Right atrium auricular region (tissue), 2 donors: ENCODE results near the gene BCAP29. TPM values are rescaled to one million over a fixed set of nuclear protein-coding genes. Genes with fewer than 3 reads are reported as not detected.
"Not testable (repeated sequence)": the region's sequence is repeated elsewhere in the genome, so short reads cannot be mapped to it uniquely, and the experiment has no call there.

ENCODE experiments used
- DNase-seq: peaks from one replicate; pipeline ENCODE4 v3.0.0-alpha.2; 2019; ENCODE audit warnings: low spot score
- H3K27ac ChIP-seq, 2 donors: fragments of 200-600 bp; sonication (generic); 1 replicate in 1 of 2; 2 replicates in 1 of 2; pipeline ENCODE4 v1.5.1; 2016 to 2019
- H3K27me3 ChIP-seq, 2 donors: fragments of 200-600 bp; sonication (generic); one replicate each; pipeline versions ENCODE4 v1.5.1 to v1.6.0; 2017 to 2019
- H3K36me3 ChIP-seq: fragments of 200-600 bp; sonication (generic); one replicate; pipeline ENCODE4 v1.5.1; 2016
- H3K4me1 ChIP-seq, 2 donors: fragments of 200-600 bp; sonication (generic); one replicate each; pipeline versions ENCODE4 v1.5.1 to v1.6.0; 2017 to 2019
- H3K4me3 ChIP-seq, 2 donors: fragments of 200-600 bp; sonication (generic); 1 replicate in 1 of 2; 2 replicates in 1 of 2; pipeline ENCODE4 v1.5.1; 2017 to 2019; ENCODE audit warnings: mild to moderate bottlenecking in 1 of 2, moderate library complexity in 1 of 2
- H3K9me3 ChIP-seq, 2 donors: fragments of 200-600 bp; sonication (generic); one replicate each; pipeline ENCODE4 v1.5.1; 2019
- CTCF ChIP-seq, 2 donors: fragments of 200-600 bp; sonication (generic); IDR thresholded peaks; one replicate each; pipeline ENCODE4 v1.5.1; 2019; ENCODE audit warnings: antibody characterized with exemption in 2 of 2
- total RNA-seq, 2 donors: library from RNA; depleted of rRNA; stranded (reverse); fragments of >200 nt; gene quantifications; one replicate each; pipeline ENCODE4 v1.1.0, GENCODE V29; 2016

Gene BCAP29
- 100 to 1,000 TPM; 115 to 258 TPM for total RNA-seq

DNA sequence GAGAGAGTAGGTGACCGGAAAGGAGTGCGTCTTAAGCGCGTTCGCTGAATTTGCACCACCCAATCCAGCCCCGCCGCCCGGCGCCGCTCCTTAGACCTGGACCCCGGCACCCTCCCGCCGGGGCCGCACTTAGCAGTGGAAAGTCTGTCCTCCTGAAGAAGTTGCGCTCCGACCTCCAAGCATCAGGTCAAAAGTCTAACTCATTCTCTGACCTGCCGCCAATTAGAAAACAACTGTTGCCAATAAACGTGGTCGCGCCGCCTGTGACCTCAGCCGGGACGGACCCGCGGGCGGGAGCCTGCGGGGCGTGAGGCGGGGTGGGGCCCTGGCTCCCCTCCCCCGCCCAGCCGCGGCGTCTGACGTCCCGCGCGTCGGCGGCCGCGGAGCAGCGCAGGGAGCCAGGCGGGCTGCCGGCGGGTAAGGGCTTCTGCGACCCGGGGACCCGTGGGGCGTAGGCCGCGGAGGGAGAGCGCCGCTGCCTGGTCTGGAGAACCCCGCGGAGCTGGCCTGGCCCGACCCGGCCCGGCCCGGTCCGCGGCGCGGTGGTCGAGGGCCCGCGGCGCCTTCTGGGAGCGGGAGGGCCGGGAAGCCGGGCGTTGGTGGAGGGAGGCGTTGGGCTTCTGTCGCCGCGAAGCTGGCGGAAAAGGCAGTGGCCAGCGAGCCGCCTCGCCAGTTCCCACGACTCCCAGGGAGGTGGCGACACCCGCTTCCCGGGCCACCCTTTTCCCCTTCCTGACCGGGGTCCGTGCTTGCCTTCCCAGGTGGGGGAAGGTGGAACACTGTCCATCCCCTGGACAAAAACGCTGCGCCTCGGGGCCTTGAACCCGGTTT lies at the start of gene BCAP29:
TSS of gene BCAP29 (plus strand) at position 362 of the 831 bp plus-strand sequence. CDS start 527 bp downstream, outside the sequence.
- no peaks in the 10 kb centered on the region for H3K9me3 ChIP-seq
- H3K36me3 ChIP-seq, result peaks cover 9% of the 10 kb centered on the region
- no peaks in the 10 kb centered on the region for H3K27me3 ChIP-seq
- DNase-seq, result peak; percentile 76
- peak in 1 of 2 donors; percentile 67 for TF ChIP-seq CTCF (IDR thresholded peaks at IDR 0.05)
- peaks cover 0 to 21% of the 10 kb centered on the region in 2 donors for H3K4me1 ChIP-seq
- H3K27ac ChIP-seq, result peak within 1 kb of the TSS; percentile 97 to 98
- H3K4me3 ChIP-seq, result peak within 1 kb of the TSS; percentile 80 to 92

DNA sequence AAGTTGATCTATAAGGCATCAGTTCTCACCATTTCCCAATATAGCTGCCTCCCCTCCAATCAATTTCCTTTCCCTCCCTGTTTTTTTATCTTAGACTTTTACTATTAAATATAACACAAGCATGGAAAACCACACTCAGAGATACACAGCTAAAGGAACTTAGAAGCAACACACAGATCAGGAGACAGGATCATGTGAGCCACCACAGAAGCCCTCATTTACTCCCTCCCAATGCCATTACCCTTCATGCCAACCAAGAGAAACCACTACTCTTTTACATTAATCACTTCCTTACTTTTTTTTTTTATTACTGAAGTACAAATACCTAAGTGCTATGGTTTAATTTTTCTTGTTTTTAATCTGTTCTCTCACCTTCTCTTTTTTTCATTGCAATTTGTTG lies 49.3 kb upstream of the BCAP29 start:
- Histone ChIP-seq H3K27ac (no peak overlapping the region), H3K4me3 (no peak overlapping the region), H3K36me3 (peaks cover 8% of the 10 kb centered on the region), H3K27me3 (no peaks in the 10 kb centered on the region), H3K9me3 (no peaks in the 10 kb centered on the region), H3K4me1 (no peaks in the 10 kb centered on the region)
- TF ChIP-seq CTCF (IDR thresholded peaks at IDR 0.05), result no peak
- DNase-seq, result no peak

DNA sequence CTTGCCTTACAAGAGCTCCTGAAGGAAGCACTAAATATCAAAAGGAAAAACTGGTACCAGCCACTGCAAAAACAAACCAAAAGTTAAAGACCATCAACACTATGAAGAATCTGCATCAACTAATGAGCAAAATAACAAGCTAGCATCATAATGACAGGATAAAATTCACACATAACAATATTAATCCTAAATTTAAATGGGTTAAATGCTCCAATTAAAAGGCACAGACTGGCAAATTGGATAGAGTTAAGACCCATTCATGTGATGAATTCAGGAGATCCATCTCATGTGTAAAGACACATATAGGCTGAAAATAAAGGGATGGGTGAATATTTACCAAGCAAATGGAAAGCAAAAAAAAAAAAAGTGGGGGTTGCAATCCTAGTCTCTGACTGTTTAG lies 45.9 kb upstream of the BCAP29 start:
- H3K36me3 ChIP-seq, result no peaks in the 10 kb centered on the region
- no peak overlapping the region for H3K27ac ChIP-seq
- no peak overlapping the region for H3K4me3 ChIP-seq
- no peaks in the 10 kb centered on the region for H3K4me1 ChIP-seq
- no peak for TF ChIP-seq CTCF (IDR thresholded peaks at IDR 0.05)
- no peak for DNase-seq
- no peaks in the 10 kb centered on the region for H3K9me3 ChIP-seq
- H3K27me3 ChIP-seq, result no peaks in the 10 kb centered on the region

DNA sequence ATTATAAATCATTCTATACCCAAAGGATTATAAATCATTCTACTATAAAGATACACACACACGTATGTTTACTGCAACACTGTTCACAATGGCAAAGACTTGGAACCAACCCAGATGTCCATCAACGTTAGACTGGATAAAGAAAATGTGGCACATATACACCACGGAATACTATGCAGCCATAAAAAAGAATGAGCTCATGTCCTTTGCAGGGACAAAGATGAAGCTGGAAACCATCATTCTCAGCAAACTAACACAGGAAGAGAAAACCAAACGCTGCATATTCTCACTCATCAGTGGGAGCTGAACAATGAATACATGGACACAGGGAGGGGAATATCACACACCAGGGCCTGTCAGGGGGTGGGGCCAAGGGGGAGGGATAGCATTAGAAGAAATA lies 42.8 kb upstream of the BCAP29 start:
- not testable (repeated sequence) for H3K4me3 ChIP-seq, H3K4me1 ChIP-seq, H3K27ac ChIP-seq, H3K36me3 ChIP-seq, DNase-seq, H3K9me3 ChIP-seq, H3K27me3 ChIP-seq

DNA sequence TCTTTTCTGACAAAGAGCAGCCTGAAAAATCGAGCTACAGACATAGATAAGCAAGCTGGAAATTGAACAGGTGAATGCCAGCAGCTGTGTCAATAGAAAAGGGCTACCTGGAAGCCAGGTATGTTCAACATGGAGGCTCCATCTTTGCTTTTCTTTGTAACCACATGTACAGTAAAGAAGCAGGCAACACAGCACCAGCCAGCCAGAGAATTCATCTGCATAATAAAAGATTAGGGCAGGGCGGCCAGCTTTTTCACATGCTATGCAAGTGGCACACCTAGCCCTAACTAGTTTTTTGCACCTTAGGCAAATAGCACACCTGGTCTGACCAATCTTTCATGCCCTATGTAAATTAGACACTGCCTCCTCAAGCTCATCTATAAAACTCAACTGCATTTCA lies 42.0 kb upstream of the BCAP29 start:
- no peaks in the 10 kb centered on the region for H3K4me1 ChIP-seq
- H3K27me3 ChIP-seq, result no peaks in the 10 kb centered on the region
- no peak for TF ChIP-seq CTCF (IDR thresholded peaks at IDR 0.05)
- DNase-seq, result no peak
- no peaks in the 10 kb centered on the region for H3K9me3 ChIP-seq
- H3K4me3 ChIP-seq, result no peak overlapping the region
- H3K36me3 ChIP-seq, result no peaks in the 10 kb centered on the region
- no peak overlapping the region for H3K27ac ChIP-seq

DNA sequence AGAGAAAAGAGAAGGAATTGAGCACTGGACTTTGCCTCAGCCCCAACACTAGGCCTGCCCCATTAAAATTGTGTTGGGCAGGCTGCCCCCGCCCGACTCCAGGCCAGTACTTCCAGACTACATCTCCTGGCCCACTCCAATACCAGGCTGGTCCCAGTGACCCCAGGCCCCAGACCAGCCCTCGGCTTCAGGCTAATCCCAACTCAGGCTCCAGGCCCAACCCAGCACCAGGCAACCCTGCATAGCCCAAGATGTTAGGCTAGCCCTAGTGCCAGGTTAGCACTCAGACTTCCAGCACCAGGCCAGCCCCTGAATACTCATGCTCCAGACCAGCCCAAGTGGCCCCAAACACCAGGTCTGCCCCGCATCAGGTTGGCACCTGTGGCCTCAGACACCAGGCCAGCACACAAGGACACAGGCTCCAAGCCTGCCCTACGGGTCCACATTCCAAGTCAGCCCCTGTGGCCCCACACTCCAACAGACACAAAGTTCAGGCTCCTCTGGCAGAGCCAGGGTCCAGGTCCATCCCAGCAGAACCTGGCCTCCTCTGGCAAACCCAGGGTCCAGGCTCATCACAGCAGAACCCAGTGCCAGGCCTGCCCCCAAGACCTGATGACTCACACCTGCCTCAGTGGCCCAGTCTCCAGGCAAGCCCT lies 36.6 kb upstream of the BCAP29 start:
- no peaks in the 10 kb centered on the region for H3K4me1 ChIP-seq
- H3K36me3 ChIP-seq, result peaks cover 26% of the 10 kb centered on the region
- peaks cover 6 to 16% of the 10 kb centered on the region in 2 donors for H3K9me3 ChIP-seq
- no peaks in the 10 kb centered on the region for H3K27me3 ChIP-seq
- H3K4me3 ChIP-seq, result no peak overlapping the region
- H3K27ac ChIP-seq, result no peak overlapping the region
- DNase-seq, result no peak
- no peak for TF ChIP-seq CTCF (IDR thresholded peaks at IDR 0.05)
